Left forelimb (tissue), 1 donor: Measurements from ENCODE around the gene MAP3K7.

Experiments used
- DNase-seq: peaks from one replicate; pipeline ENCODE4 v3.0.0-alpha.2; 2018; ENCODE audit warnings: low spot score

MAP3K7 gene

DNA sequence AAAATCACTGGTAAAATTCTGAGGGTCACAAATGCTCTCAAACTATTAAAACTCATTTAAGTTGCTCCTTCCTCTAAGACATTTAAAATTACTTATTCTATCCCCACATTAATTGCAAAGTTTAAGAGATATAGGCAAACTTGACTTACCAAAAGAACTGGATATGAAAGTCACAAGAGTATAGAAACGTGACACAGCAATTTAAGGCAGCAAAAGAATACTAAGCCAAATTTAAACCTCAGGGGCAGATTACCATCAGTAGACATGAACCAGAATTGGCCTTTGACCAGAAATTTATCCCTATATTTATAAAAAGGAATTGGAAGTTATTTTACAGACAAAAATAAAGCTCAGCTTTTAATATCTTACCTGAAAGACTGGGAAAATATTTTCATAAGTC is 56.0 kb downstream of the MAP3K7 start:
- no peak for DNase-seq

DNA sequence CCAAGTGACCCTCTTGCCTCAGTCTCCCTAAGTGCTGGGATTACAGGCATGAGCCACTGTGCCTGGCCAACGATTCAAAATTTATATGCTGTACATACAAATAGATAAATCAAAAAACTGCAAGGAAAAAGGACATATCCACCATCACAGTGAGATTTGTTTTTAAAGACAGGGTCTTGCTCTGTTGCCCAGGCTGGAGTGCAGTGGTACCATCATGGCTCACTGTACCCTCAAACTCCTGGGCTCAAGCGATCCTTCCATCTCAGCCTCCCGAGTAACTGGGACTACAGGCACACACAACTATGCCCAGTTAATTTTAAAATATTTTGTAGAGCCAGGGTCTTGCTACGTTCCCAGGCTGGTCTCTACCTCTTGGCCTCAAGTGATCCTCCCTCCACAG is 61.5 kb downstream of the MAP3K7 start:
- DNase-seq = no peak

DNA sequence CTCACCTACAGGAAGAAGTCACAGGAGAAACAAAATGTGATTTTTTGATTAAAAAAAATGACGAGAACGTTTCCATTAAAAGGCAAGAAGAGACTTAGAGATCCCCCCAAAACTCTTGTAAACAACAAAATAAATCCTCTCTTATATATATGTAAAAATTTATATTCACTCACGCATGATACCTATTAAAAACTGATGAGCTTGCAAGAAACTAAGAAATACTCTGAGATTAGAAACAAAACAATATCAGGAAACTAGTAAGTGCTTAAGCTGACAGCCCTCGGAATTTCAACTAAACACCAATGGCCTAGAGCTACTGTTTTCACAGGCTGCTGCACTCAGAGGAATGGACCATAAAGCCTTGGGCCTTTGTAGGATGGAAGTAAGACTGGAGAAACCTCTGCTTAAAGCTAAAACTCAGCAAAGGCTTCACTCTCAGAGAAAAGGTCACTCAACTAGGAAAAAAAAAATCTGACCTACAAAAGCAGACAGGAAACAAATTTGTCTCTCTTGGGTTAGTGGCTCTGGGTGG is 63.0 kb downstream of the MAP3K7 start:
- DNase-seq = no peak

DNA sequence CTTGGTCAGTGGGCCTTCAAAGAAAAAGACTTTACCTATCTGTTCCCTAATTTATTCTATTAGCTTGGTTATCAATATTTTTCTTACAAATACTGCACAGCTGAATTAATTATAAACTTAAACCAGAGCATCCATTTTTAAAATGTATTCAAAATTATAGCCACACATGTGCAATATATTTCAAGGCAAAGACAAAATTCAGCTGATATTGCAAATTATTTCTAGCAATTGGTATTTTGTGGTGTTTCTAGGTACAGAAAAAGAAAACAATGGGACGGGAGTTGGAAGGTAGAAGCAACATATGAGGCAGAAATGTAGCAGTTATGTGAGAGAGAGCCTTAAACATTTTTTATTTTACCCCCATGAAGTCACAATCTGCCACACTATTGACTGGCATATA is 64.9 kb downstream of the MAP3K7 start:
- DNase-seq = no peak

DNA sequence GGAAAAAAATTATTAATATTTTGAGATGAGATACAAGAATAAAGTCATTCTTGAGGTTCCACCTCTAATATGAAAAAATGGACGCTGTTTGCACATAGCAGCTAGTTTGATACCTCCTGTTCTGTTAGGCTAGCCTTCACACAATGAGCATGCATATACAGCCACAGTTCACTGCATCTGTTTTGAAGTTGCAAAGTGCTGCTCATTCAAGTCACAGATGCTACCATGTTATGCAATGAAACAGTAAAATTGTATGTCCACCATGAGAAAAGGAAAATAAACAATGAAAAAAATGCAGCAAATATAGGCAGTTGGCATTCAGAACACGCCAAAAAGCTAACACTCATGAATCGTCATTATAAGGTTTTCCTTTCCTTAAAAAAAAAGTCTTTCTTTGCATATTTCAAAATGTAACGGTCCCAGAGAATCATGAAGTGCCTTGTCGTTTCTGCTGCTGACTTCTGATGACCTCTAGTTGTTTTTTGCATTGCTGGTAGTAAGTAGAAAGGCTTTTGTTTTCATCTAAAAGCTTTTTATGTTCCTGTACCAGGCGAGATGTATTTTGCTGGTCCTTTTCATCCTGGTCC is 70.7 kb downstream of the MAP3K7 start:
- no peak for DNase-seq

DNA sequence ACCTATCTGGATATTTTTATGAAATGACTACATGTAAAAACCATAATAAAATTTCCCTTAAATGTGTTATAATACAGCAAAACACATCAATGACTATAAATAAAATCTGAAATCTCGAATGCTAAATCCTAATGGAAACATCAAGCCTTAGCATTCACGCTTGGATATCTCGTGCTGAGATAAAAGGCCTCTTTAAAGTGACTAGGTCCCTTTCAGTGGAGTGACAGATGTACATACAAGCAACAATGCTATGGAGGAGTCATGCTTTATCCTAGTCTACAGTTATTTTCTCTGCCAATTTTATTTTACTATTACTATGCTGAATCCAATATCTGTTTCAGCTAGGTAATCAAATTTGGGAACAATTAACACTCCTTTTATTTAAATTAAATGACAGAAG is 72.4 kb downstream of the MAP3K7 start:
- no peak for DNase-seq

DNA sequence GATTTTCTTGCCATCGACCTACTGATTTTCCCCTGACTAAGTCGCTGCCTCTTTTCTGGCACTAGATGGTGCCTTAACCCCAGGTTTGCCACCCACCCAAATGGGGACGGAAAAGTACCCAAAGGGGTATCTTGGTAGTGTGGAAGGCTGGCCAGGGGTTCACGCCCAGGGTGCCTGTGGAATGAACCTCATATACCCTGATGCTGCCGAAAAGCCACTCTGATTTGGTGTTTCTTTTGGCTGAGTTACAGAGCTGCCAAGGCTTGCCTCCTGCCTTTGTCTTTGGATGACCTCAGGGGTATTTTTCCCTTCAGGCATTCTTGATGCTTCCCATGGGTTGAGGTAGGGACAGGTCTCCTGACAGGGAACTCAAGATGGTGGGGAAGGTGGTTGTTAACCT is 78.1 kb downstream of the MAP3K7 start:
- DNase-seq = no peak

DNA sequence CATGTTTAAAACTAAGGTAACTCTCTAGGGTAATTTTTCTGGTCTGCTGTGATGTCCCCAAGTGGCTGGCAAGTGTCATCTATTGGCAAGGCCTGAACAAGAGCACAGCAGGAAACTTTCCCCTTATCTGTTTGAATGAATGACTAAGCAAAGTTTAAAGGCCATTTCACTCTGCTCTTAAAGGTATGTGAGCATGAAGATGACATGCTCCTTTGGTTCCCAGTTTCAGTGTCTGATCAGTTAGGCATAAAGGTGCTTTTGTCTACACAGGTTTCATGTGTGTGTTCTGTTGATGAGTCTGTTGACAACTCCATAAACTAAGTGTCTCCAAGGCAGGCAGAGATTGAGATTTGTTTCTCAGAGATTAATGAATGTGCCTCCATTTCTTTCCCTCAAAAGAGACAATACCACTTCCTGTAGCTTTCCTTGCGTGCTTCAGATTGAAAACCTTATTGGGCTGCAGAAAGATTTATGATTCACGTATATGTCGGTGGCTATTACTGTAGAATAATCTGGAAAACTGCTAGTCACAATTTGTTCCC is 83.9 kb downstream of the MAP3K7 start:
- DNase-seq = no peak

DNA sequence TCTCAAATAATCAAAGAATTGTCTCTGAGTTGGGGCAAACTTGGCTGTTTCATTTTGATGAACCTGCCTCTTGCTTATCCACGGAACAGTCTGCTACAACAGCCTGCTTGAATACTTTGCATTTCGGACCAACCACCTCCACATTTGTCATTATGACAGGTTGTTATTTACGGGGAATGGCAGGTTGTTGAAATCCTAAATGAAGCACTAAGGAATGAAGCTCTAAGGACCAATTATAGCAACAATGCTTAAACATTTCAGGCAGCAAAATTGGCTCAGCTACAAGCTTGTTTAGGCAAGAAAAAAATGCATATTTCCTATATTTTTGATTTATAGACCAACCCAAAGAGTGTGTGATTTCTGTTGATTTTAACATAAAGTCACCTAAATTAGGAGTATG is 84.5 kb downstream of the MAP3K7 start:
- no peak for DNase-seq

DNA sequence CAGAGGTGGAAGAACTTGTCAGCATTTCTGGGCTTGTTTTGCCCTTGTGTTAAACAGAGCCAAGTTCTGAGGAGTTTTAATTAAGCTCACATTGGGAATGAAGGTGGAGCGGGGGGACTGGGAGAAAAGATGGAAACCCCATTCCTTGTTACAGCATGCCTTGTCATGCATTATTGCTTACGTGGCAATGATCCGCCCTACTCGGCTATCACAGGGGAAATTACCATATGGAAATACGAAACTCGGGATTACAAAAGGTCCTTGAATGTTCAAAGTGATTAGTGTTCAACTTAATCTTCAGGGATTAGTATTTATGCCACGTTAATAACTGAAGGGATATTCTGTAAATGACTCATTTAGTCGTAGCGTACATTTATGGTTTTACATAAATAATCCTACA is 86.4 kb downstream of the MAP3K7 start:
- no peak for DNase-seq

DNA sequence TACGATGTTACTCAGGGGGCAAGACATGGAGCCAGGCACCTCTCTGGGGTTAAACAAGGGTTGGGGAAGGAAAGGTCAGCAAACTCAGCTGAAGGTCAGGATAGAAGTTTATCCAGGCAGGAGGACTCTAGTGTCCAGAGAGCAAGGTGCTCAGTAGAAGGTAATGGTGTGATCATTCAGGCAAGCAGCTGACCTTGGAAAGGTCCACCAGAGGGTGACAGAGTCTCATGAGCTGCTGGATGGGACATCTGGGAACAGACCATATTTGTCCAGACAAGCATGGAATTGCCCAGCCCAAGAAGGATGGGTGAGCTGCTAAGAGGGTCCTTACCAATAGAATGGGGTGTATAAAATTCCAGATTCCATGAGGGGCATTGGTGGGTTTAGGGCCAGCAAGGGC is 89.5 kb downstream of the MAP3K7 start:
- no peak for DNase-seq

DNA sequence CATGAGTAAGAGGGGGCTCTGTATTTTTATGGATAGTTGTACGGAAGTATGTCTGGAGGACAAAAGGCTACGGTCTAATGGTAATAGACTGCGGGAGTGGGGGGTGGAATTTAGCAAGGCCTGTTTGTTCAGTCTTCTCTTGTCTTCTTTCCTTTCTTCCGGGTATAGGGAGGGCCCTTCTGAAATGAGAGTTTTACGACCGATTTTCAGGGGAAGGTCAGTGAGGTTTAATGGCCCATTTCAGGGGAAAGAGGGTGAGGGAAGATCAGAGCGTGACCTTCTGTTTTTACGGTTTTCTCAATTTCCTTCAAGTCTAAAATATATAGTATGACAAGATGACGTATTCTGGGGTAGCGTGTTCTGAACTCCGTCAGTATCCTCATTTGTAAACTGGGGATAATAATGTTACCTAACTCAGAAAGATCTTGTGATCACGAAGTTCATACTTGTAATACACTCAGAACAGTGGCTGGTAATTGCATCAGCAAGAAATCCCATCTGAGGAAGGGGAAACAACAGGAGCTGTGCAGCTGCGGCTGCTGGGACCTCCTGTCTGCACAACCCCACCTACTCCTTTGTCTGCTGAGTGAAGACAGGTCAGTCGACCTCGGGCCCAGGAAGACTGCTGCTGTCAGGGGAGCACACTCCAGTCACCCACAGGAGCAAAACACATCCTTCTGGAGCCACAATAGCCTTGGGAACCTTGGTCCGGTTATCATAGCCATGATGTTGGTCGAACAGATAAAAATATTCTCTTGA is 90.4 kb downstream of the MAP3K7 start:
- DNase-seq = no peak

DNA sequence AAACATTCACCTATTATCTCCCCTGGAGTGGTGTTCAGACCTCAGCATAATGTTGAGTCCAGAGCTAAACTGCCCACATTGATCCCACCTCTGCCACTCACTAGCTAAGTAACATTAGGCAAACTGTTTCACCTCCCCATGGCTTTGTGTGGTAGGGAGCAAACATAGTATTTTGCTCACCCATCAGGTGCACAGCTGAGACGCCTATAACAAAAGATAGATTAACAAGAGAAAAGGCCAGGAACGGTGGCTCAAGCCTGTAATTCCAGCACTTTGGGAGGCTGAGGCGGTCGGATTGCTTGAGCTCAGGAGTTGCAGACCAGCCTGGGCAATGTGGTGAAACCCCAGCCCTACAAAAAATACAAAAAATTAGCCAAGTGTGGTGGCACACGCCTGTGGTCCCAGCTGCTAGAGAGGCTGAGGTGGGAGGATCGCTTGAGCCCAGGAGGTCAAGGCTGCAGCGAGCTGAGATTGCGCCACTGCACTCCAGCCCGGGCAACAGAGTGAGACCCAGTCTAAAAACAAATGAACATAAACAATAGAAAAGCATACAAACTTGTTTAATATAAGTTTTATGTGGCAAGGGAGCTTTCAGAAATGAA is 91.6 kb downstream of the MAP3K7 start:
- DNase-seq = no peak

DNA sequence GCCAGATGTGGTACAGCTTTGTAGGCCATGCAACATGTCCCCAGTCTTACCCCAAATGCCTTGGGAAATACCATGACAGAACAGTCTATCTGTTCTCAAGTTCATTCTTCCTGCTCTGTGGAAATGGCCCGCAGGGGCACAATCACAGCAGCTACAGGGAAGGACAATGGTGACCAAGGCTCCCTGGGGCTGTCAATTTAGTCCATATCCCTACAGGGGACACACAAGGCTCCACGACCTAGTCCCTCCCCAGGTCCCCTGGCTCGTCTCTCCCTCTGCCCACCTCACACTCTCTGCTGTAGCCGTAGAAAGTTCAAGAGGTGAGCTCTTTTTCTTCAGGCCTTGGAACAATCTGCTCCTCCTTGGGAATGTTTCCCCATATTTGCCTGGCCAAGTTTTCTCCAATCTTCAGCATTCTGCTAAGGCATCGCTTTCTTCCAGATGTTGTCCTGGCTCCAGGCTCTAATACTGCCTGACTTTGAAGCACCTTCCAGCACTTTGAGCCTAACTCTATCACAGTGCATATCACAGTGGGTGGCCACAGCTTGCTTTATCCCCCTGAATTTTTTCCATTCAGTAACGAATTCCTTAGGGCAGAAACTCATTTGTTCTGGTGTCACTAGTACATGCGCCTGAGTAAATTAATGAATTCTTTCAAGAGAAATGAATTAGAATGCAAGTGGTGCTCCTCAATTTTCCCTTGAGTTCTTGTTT is 92.6 kb downstream of the MAP3K7 start:
- DNase-seq = no peak

DNA sequence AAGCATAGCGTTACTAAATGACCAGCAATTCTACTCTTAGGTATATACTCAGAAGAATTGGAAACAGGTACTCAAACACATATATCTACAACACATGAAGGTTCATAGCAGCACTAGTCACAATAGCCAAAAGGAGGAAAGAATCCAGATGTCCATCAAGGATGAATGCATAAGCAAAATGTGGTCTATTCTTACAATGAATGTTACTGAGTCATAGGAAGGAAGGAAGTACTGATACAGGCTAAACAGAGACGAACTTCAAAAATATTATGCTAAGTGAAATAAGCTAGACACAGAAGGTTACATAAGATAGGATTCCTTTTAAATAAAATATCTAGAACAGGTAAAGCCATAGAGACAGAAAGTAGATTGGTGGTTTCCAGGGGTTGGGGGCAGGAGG is 93.5 kb downstream of the MAP3K7 start:
- DNase-seq = no peak

DNA sequence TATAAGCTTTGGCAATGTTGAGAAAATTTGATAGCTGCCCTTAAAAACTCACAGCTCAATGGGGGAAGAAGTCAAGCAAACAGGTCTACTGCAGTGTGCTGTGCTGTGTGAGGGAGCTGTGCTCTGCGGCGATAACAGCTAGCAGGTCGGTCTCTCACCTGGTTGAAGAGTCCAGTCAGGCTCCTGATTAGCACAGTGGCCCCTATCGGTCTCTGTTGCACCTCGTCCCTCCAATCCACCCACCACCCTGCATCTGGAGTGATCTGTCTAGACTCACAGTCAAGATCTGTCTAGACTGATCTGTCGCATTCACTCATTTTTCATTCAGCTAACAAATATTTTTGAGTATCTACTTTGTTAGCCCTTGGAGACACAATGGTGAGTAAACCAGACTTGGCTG is 94.1 kb downstream of the MAP3K7 start:
- no peak for DNase-seq

DNA sequence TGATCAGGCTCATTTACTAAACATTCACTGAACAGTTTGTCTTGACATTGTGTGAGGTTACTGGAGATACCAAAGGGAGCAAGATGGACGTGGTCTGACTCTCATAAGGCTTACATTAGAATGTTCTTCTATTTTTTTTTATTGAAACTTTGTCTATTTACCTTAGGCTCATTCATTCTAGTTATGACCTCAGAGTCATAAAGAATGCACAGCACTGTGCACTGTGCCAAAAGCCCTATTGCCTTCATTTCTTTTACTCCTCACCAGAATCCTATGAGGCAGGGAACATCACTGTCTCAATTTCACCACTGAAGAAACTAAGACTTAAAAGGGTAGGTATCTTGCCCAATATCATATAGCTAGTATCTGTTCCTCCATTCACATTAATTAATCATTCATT is 94.5 kb downstream of the MAP3K7 start:
- no peak for DNase-seq

DNA sequence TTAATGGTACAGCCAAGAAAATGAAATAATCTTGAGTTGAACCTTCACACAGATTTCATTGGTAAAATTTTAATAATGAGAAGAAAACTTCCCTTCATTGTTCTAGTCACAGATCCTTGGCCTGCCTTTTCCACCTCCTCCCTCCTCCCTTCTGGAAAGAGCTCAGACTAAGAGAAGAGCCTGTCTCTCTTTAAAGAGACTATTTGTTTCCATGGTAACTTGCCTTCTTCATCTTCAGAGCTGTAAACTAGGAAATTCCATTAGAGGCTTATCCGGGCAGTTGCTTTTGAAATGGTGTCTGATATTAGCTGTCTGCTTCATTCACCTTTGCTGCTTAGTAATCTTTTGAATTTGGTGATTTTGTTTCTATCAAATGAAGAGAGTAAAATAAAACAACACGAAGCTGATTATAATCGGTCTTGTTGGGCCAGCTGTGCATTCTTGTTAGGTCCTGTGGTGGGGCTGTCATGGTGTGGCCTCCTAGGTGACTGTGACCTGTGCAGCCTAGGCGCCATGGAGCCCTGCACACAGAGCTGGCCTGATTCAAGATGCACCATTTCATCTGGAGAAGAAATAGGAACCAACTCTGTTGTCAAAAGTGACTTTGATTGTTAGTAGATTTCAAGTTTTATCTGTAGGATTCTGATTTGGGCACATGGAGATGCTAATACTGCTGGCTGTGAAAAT is 96.7 kb downstream of the MAP3K7 start:
- no peak for DNase-seq

DNA sequence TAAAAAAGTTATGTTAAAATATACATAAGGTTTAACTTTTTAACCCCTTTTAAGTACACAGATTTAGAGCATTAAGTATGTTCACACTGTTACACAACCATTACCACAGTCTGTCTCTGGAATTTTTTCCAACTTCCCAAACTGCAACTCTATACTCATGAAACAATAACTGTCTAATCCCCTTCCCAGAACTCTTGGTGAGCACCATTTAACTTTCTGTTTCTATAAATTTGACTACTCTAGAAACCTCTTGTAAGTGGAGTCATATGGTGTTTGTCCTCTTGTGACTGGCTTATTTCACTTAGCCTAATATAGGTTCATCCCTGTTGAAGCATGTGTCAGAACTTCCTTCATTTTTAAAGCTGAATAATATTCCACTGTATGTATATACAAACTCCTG is 98.1 kb downstream of the MAP3K7 start:
- no peak for DNase-seq

DNA sequence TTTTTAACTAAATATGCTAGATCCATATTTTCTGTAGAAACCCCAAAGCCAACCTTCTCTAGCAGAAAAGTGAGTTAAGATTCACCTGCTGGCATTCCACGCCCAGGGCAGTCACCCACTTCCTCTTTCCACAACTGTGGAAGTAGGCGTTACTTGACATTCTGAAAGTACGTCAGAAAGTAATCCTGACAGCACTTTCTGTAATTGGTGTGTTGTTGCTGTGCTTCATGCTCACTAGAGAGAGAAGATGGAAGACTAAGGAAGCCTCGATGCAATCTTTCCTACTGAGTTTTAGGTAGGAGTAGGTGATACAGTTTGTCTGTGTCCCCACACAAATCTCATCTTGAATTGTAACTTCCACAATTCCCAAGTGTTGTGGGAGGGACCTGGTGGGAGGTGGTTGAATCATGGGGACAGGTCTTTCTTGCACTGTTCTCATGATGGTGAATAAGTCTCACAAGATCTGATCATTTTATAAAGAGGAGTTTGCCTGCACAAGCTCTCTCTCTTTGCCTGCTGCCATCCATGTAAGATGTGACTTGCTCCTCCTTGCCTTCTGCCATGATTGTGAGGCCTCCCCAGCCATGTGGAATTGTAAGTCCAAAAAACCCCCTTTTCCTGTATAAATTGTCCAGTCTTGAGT is 101.1 kb downstream of the MAP3K7 start:
- DNase-seq = no peak

DNA sequence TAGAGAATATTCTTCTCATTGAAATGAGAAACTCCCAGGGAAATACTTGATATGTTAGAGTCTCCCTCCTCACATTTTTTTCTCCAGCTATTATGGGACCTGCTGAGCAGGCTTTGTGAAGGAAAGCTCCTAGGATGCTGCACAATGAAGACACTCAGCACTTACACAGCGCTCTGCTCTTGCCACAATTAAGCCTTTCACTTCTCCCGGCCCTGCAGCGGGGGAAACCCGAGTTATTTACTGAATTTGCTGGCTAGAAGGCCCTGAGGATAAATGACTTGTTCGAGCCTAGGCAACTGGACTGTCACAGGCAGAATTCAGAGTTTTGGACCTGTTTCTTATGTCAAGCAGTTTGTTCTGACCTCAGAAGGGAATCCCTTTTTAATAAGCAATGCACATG is 102.0 kb downstream of the MAP3K7 start:
- DNase-seq = no peak
